Astrocyte of the cerebellum (primary cell): ENCODE measurements around the gene WWOX.

ENCODE experiments used
- DNase-seq: peaks from one replicate; pipeline ENCODE4 v3.0.0-alpha.2; 2011; ENCODE audit warnings: low read depth
- H3K4me3 ChIP-seq: 2 replicates; pipeline ENCODE4 v1.5.1; 2011; ENCODE audit warnings: mild to moderate bottlenecking, low read depth, low read length, moderate library complexity
- in situ Hi-C: cut with HindIII; loops from 2 replicates; pipeline ENCODE4 v1.10.0; 2017; ENCODE audit warnings: low sequenced_read_pairs
- TF ChIP-seq, protein P1 (sequence below): IDR thresholded peaks from 2 replicates; pipeline ENCODE4 v1.5.1; 2012; ENCODE audit warnings: low read length, low read depth, moderate library complexity, mild to moderate bottlenecking; ENCODE audit errors: missing control alignments

WWOX gene

DNA sequence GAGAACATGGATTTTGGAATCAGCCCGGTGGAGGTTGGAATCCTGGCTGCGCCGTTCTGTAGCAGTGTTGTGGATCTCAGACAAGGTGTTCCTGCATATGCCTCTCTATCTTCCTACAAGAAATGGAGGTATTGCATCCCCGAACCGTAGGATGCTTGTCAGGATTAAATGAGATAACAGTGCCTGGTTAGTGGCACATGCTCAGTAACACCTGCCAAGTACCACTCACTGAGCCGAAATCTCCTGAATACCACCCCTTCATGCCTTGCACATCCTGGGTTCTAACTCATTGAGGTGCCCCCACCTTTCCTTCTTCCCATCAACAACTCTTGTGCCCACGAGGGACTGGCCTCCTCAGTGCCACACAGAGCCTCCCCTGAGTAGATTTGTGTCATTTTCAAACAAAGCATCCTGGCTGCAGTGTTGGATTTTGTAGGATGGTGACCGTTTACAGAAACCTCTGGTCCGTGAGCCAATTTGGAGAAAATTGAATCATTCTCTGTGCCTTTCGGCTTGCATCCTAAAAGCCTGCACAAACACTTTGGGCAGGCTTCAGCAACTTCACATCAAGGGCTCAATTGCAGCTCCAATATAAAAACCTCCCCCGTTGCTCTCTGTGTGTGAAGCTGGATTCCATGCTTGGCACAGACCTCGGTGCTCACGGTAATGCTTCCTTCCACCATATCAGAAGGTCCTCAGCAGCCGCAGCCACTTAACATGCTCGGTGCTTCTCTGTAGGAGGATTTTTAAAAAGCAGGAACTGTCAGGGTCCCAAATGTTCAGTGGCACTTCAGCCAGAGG lies 84.2 kb downstream of the WWOX start:
- TF ChIP-seq, protein P1, sequence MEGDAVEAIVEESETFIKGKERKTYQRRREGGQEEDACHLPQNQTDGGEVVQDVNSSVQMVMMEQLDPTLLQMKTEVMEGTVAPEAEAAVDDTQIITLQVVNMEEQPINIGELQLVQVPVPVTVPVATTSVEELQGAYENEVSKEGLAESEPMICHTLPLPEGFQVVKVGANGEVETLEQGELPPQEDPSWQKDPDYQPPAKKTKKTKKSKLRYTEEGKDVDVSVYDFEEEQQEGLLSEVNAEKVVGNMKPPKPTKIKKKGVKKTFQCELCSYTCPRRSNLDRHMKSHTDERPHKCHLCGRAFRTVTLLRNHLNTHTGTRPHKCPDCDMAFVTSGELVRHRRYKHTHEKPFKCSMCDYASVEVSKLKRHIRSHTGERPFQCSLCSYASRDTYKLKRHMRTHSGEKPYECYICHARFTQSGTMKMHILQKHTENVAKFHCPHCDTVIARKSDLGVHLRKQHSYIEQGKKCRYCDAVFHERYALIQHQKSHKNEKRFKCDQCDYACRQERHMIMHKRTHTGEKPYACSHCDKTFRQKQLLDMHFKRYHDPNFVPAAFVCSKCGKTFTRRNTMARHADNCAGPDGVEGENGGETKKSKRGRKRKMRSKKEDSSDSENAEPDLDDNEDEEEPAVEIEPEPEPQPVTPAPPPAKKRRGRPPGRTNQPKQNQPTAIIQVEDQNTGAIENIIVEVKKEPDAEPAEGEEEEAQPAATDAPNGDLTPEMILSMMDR, result no peak
- in situ Hi-C loops, result no loop called here
- H3K4me3 ChIP-seq, result no peak overlapping the region
- peak; percentile 16 for DNase-seq

DNA sequence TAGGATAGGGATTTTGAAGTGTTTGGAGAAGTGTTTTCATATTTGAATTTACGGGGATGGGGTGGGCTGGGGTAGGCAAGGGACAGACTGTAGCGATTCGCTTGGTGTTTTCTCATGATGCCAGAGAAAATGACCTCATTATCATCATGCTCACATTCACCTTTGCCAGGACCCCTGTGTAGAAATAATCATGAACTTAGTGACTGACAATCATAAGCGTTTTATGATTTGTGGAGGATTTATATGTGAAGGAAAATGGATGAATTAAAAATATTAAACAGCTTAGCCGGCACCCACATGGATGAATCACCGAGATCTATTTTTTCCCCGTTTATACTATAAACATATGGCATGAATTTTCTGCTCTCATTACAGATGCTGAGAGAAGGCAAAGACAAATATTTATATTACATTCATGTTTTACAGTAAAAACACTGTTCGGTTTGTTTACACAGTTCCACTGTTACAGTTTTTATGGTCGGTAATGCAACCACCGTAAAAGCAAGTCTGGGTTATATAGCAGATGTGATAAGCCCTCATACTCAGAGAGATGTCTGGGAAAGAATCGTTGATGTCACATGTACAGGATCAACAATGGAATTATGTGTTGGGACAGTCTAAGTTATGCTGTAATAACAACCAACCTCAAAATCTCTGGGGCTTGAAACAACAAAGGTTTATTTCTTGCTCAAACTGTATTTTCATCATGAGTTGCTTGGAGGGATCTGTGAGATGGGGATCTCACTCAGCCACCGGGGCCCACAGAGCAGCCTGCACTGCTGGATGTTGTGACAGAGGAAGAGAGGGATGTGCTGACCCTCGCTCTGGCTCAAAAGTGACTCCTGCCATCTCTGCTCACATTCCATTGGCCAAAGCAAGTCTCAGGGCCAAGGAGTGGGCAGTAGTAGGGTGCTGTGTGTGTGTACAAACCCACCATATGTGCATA lies 85.1 kb downstream of the WWOX start:
- in situ Hi-C loops, result no loop called here
- no peak overlapping the region for H3K4me3 ChIP-seq
- TF ChIP-seq, protein P1, result no peak
- peak; percentile 29 for DNase-seq

DNA sequence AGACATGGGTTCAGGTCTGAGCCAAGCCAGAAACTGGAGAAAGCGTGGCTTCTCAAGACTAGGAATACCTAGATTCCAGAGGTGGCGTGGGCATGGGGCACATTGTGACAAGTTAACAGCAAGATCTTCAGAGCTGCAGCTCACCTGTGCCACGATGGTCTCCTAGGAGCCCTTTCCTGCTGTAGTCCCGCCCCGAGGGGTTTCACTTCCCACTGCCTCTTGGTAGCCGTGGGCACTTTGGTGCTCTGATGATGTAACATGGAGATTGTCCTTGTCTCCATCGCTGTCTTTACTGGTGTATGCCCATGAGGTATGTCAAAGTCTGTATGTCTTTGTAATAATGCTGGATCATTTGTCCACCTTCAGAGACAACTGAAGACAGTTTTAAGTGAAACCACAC lies 89.7 kb downstream of the WWOX start:
- H3K4me3 ChIP-seq, result no peak overlapping the region
- in situ Hi-C loops, result no loop called here
- TF ChIP-seq, protein P1, result no peak
- no peak for DNase-seq

DNA sequence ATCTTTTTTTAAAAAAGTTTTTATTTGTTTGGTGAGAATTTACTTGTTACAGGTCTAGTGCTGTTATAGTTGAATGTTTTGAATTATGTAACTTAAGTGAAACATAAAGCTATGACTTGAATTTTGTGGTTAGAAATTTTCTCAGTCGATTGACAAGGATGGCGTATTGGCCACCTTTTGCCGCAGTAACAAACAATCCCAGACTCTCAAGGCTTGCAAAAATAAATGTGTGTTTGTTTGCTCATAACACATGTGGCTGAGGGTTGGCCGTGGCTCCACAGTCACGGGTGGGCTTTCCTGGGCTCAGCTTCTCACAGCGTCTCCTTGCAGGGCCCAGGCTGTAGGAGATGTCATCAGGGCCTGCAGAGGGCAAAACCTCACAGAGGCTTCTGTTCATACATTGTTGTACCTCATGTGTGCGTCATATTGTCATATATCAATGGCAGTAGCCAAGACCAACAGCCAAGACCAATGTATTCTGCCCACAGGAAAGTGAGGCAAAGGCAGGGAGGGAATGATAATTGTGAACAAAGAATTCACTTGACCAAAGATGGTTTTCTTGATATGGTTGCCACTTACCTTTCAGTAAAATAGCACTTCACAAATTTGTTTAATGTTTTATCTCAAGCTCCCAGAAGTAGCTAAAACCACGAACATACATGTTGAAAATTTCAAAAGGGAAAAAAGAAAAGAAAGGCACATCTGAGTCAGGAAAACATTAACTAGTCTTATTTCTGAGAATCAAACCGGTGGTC lies 93.5 kb downstream of the WWOX start:
- H3K4me3 ChIP-seq, result no peak overlapping the region
- in situ Hi-C loops, result loop anchor here (10.0 kb wide), 1 partner anchor 58 kb away; no protein-coding TSS in a partner anchor
- TF ChIP-seq, protein P1, result no peak
- no peak for DNase-seq

DNA sequence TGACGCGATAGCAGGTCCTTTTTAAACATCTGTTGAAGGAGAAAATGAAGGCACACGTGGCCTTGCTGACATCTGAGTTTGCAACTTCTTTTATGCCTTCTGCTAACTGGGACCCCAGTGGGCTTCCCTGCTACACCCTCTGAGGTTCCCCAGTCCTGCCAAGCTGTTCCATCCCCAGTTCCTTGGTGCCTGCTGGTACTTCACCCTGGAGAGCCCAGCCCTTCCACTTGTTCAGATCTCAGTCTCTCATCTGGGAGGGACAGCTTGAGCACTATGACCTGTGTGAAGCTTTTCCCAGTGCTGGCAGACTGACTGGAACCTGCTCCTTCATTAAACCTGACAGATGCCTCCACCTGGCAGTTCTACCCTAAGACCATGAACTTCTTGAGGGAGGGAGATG lies 95.5 kb downstream of the WWOX start:
- DNase-seq, result no peak
- TF ChIP-seq, protein P1, result no peak
- in situ Hi-C loops, result loop anchor here (10.0 kb wide), 1 partner anchor 60 kb away; no protein-coding TSS in a partner anchor
- H3K4me3 ChIP-seq, result no peak overlapping the region

DNA sequence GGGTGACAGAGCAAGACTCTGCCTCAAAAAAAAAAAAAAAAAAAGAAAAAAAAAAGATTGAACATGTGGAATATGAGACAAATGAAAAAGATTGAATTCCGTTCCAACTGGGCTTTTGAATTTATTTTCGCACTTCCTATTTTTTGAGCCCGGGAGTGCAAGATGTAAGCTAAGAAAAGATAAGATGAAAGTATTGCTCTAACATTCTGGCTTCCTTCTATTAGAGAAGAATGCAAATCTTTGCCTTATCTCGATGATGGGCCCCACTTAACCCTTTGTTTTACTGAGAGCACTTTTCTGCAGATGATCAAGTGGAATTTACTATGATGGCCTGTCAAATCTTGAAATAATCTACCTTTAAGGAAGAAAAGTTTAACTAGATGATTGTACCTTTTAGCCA lies 96.3 kb downstream of the WWOX start:
- in situ Hi-C loops, result loop anchor here (10.0 kb wide), 1 partner anchor 61 kb away; no protein-coding TSS in a partner anchor
- H3K4me3 ChIP-seq, result no peak overlapping the region
- DNase-seq, result no peak
- TF ChIP-seq, protein P1, result no peak
